Caco-2 (cell line): ENCODE measurements around the gene PEX19. TPM values are rescaled to one million over a fixed set of nuclear protein-coding genes. Genes with fewer than 3 reads are reported as not detected.

Source experiments
- BruUV-seq: library from RNA; stranded (reverse); fragments of 400-500 nt; replicated peaks from 2 replicates; lab custom pipeline; 2021; lab: Mats Ljungman, UMichigan
- CTCF ChIA-PET: fragments of 300-600 bp; sonication (Branson Sonifier 250); formaldehyde crosslinking; loops from one replicate; lab custom pipeline; 2022; ENCODE audit warnings: antibody characterized with exemption; lab: Charles Lee
- POLR2A ChIA-PET: fragments of 300-600 bp; sonication (Branson Sonifier 250); formaldehyde crosslinking; loops from one replicate; lab custom pipeline; 2022; ENCODE audit warnings: antibody characterized with exemption; lab: Charles Lee
- DNase-seq, 2 experiments: peaks; one replicate each; pipeline versions ENCODE4 v3.0.0 to v3.0.0-alpha.2; 2020 to 2022
- H3K27me3 ChIP-seq: replicated peaks from 2 replicates; pipeline ENCODE4 v1.6.0; 2011; ENCODE audit warnings: low read length; ENCODE audit not compliant: control insufficient read depth, insufficient read depth
- H3K36me3 ChIP-seq: 2 replicates; pipeline ENCODE4 v1.5.1; 2011; ENCODE audit warnings: low read length; ENCODE audit not compliant: control insufficient read depth, insufficient read depth
- H3K4me1 ChIP-seq: fragments of 250-450 bp; sonication (Bioruptor Pico); 2 replicates; pipeline ENCODE4 v1.5.1; 2020; ENCODE audit warnings: mild to moderate bottlenecking
- H3K4me3 ChIP-seq: 2 replicates; pipeline ENCODE4 v1.5.1; 2011; ENCODE audit warnings: low read depth, mild to moderate bottlenecking, control low read depth, low read length
- H3K9me3 ChIP-seq: fragments of 250-450 bp; sonication (Bioruptor Pico); 2 replicates; pipeline ENCODE4 v1.5.1; 2020; ENCODE audit warnings: mild to moderate bottlenecking, moderate library complexity
- H3K27ac Mint-ChIP-seq: one replicate; pipeline ENCODE4 v1.8.0; 2022; ENCODE audit warnings: mixed read lengths; ENCODE audit not compliant: unreplicated experiment
- H3K27me3 Mint-ChIP-seq: one replicate; pipeline ENCODE4 v1.8.0; 2022; ENCODE audit warnings: mixed read lengths; ENCODE audit not compliant: insufficient read depth, unreplicated experiment
- H3K36me3 Mint-ChIP-seq: one replicate; pipeline ENCODE4 v1.8.0; 2022; ENCODE audit warnings: mild to moderate bottlenecking, mixed read lengths; ENCODE audit not compliant: insufficient read depth, unreplicated experiment
- H3K4me1 Mint-ChIP-seq: one replicate; pipeline ENCODE4 v1.8.0; 2022; ENCODE audit warnings: low read depth, mixed read lengths; ENCODE audit not compliant: unreplicated experiment
- H3K4me3 Mint-ChIP-seq: one replicate; pipeline ENCODE4 v1.8.0; 2022; ENCODE audit warnings: mild to moderate bottlenecking, moderate library complexity, mixed read lengths; ENCODE audit not compliant: unreplicated experiment
- H3K9me3 Mint-ChIP-seq: one replicate; pipeline ENCODE4 v1.8.0; 2022; ENCODE audit warnings: mixed read lengths; ENCODE audit not compliant: unreplicated experiment
- intact Hi-C: fragments of 100-400 bp; cut with micrococcal nuclease; formaldehyde crosslinking; loops from one replicate; pipeline ENCODE4 v1.10.0; 2022; ENCODE audit not compliant: unreplicated experiment
- total RNA-seq: library from RNA; stranded (reverse); gene quantifications from 2 replicates; pipeline ENCODE4 v1.2.3, GENCODE V29; 2022
- TF ChIP-seq, protein P1 (sequence below), 2 experiments: fragments of 200-600 bp in 1 of 2; IDR thresholded peaks; 1 replicate in 1 of 2; 2 replicates in 1 of 2; pipeline versions ENCODE4 v1.5.1 to v1.8.0; 2011 to 2022; ENCODE audit warnings: antibody characterized with exemption in 1 of 2, control low read depth in 1 of 2, inconsistent platforms in 1 of 2, low read depth in 1 of 2, low read length in 1 of 2, mild to moderate bottlenecking in 1 of 2, moderate library complexity in 1 of 2; ENCODE audit not compliant: insufficient read depth in 1 of 2, severe bottlenecking in 1 of 2, unreplicated experiment in 1 of 2

PEX19 gene
- total RNA-seq, 1 experiment from 2014 or later: 59.3 TPM

DNA sequence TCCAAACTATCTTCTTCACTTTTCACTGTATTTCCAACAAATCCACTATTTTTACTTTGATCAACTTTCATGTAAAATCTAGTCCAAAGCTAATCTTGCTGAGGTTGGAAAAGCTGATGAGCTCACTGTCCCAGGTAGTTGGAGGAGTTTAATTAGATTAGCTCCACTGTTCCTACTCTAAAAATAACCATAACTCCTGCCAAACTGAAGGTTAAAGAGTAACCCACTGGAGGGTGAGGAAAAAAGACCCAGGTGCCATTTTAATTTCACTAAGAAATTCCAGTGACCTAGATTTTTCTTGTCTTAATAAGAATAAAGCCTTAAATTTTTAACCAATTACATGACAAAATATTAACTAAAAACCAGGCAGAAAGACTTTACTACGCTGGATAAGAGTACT lies 37.9 kb downstream of the PEX19 start:
- intact Hi-C loops: no loop called here
- Histone ChIP-seq H3K27me3 (no peaks in the 10 kb centered on the region), H3K4me3 (no peak overlapping the region), H3K4me1 (no peaks in the 10 kb centered on the region), H3K36me3 (no peaks in the 10 kb centered on the region; the same call in 1 of the 2 replicates), H3K9me3 (no peaks in the 10 kb centered on the region)
- Mint-ChIP-seq H3K9me3 (no peaks in the 10 kb centered on the region), H3K4me1 (peaks cover 1% of the 10 kb centered on the region), H3K4me3 (no peak overlapping the region), H3K27me3 (no peaks in the 10 kb centered on the region), H3K27ac (no peak overlapping the region), H3K36me3 (peaks cover 19% of the 10 kb centered on the region)
- POLR2A ChIA-PET: no interaction called here
- no peak for DNase-seq
- CTCF ChIA-PET: no interaction called here
- no TSS peak for BruUV-seq
- TF ChIP-seq, protein P1, sequence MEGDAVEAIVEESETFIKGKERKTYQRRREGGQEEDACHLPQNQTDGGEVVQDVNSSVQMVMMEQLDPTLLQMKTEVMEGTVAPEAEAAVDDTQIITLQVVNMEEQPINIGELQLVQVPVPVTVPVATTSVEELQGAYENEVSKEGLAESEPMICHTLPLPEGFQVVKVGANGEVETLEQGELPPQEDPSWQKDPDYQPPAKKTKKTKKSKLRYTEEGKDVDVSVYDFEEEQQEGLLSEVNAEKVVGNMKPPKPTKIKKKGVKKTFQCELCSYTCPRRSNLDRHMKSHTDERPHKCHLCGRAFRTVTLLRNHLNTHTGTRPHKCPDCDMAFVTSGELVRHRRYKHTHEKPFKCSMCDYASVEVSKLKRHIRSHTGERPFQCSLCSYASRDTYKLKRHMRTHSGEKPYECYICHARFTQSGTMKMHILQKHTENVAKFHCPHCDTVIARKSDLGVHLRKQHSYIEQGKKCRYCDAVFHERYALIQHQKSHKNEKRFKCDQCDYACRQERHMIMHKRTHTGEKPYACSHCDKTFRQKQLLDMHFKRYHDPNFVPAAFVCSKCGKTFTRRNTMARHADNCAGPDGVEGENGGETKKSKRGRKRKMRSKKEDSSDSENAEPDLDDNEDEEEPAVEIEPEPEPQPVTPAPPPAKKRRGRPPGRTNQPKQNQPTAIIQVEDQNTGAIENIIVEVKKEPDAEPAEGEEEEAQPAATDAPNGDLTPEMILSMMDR (IDR thresholded peaks at IDR 0.05; ENCODE audit: insufficient read depth in 1 of 2, low read depth in 1 of 2, low read length in 1 of 2, severe bottlenecking in 1 of 2, unreplicated experiment in 1 of 2): no peak

DNA sequence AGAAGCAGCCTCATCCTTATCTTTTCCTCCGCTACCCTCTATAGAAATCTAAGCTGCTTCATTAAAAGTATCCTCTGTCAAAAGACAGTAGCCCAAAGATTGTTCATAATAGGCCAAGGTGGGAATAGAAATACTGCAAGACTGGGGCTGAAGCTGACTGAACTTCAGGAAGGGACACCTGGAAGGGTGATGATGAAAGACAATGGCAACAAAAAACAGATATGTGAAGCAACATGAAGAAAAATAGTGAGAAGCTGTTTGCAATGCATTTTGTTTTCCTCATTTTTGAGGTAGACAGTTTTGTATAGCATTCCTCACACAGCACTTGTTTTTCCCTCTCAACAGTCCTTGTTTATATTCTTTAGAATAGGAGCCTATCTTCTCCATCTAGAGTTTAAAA lies 39.5 kb downstream of the PEX19 start:
- DNase-seq: no peak
- POLR2A ChIA-PET: interaction anchor here (0.6 kb wide), 1 partner anchor 24 kb away, joined by 4 read pairs; no protein-coding TSS in a partner anchor
- no peak overlapping the region for H3K27ac Mint-ChIP-seq
- Histone ChIP-seq H3K27me3 (no peaks in the 10 kb centered on the region), H3K4me1 (no peaks in the 10 kb centered on the region), H3K4me3 (no peak overlapping the region), H3K36me3 (no peaks in the 10 kb centered on the region), H3K9me3 (no peaks in the 10 kb centered on the region)
- intact Hi-C loops: no loop called here
- no peak overlapping the region for H3K4me3 Mint-ChIP-seq
- TF ChIP-seq, protein P1 (IDR thresholded peaks at IDR 0.05; ENCODE audit: insufficient read depth in 1 of 2, low read depth in 1 of 2, low read length in 1 of 2, severe bottlenecking in 1 of 2, unreplicated experiment in 1 of 2): no peak
- no peaks in the 10 kb centered on the region for H3K9me3 Mint-ChIP-seq
- H3K27me3 Mint-ChIP-seq: no peaks in the 10 kb centered on the region
- BruUV-seq: no TSS peak
- CTCF ChIA-PET: no interaction called here
- H3K4me1 Mint-ChIP-seq: no peaks in the 10 kb centered on the region
- H3K36me3 Mint-ChIP-seq: peaks cover 23% of the 10 kb centered on the region

DNA sequence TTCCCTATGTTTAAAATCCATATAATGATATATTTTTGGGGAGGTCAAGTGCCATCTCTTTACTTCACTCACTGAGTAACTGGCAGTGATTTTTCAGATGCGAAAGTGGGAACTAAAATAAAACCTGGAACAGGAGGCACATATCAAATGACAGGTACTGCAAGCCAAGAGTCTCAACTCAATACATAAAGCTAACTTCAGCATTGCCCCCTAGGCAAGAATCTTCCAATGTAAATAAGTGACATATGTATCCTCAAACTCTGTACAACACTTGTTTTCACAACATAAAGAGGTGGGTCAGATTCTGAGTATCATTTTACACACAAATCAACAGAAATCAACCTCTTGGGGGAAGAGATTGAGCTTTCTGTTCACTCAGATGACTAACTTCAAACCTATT lies 40.7 kb downstream of the PEX19 start:
- no peak for DNase-seq
- no TSS peak for BruUV-seq
- H3K27me3 Mint-ChIP-seq: no peaks in the 10 kb centered on the region
- no peaks in the 10 kb centered on the region for H3K4me1 Mint-ChIP-seq
- POLR2A ChIA-PET: interaction anchor here (0.8 kb wide), 1 partner anchor 17 kb away, joined by 3 read pairs; no protein-coding TSS in a partner anchor
- no peaks in the 10 kb centered on the region for H3K4me1 ChIP-seq
- intact Hi-C loops: no loop called here
- H3K27ac Mint-ChIP-seq: no peak overlapping the region
- H3K9me3 ChIP-seq: no peaks in the 10 kb centered on the region
- CTCF ChIA-PET: interaction anchor here (1.3 kb wide), 1 partner anchor 51 kb away, joined by 3 read pairs; no protein-coding TSS in a partner anchor
- TF ChIP-seq, protein P1 (IDR thresholded peaks at IDR 0.05; ENCODE audit: insufficient read depth in 1 of 2, low read depth in 1 of 2, low read length in 1 of 2, severe bottlenecking in 1 of 2, unreplicated experiment in 1 of 2): no peak
- no peak overlapping the region for H3K4me3 ChIP-seq
- peaks cover 33% of the 10 kb centered on the region for H3K36me3 Mint-ChIP-seq
- H3K4me3 Mint-ChIP-seq: no peak overlapping the region
- no peaks in the 10 kb centered on the region for H3K9me3 Mint-ChIP-seq
- no peaks in the 10 kb centered on the region for H3K36me3 ChIP-seq
- H3K27me3 ChIP-seq: no peaks in the 10 kb centered on the region
